Measurements from ENCODE around the gene GAGE12D.
"Not testable (repeated sequence)": the region's sequence is repeated elsewhere in the genome, so short reads cannot be mapped to it uniquely, and the experiment has no call there.

Gene GAGE12D, protein sequence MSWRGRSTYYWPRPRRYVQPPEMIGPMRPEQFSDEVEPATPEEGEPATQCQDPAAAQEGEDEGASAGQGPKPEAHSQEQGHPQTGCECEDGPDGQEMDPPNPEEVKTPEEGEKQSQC
- total RNA-seq, result 0 reads per million in 4 experiments

- not testable (repeated sequence) for DNase-seq
Observed at GRCh38 chrX:49541433-49541832, at the start of gene GAGE12D. TSS of gene GAGE12D (plus strand) at chrX:49541733. CDS start at chrX:49542888, 1,155 bp downstream.

DNA sequence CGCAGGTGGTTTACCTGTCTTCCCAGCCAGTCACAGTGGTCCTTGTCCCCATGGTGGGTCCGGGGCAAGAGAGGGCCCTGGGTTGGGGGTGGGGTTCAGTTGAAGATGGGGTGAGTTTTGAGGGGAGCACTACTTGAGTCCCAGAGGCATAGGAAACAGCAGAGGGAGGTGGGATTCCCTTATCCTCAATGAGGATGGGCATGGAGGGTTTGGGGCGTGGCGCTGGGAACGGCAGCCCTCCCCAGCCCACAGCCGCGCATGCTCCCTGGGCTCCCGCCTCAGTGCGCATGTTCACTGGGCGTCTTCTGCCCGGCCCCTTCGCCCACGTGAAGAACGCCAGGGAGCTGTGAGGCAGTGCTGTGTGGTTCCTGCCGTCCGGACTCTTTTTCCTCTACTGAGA lies 9.7 kb upstream of the GAGE12D start, which contains the start of gene GAGE12C:
Gene GAGE12C, plus strand, starts transcription at position 301 of the 400 bp plus-strand sequence. CDS start 1,155 bp downstream, outside the sequence.
- DNase-seq, result not testable (repeated sequence)

DNA sequence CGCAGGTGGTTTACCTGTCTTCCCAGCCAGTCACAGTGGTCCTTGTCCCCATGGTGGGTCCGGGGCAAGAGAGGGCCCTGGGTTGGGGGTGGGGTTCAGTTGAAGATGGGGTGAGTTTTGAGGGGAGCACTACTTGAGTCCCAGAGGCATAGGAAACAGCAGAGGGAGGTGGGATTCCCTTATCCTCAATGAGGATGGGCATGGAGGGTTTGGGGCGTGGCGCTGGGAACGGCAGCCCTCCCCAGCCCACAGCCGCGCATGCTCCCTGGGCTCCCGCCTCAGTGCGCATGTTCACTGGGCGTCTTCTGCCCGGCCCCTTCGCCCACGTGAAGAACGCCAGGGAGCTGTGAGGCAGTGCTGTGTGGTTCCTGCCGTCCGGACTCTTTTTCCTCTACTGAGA lies 9.5 kb downstream of the GAGE12D start, which contains the start of gene GAGE12E:
Gene GAGE12E, plus strand, starts transcription at position 301 of the 400 bp plus-strand sequence. CDS start 1,155 bp downstream, outside the sequence.
- not testable (repeated sequence) for DNase-seq

- DNase-seq, result not testable (repeated sequence)
Observed at GRCh38 chrX:49560542-49560941, 19.0 kb downstream of the GAGE12D start, which contains the start of gene GAGE12F. TSS of gene GAGE12F (plus strand) at chrX:49560842. CDS start at chrX:49561997, 1,155 bp downstream.

- DNase-seq, result not testable (repeated sequence)
Observed at GRCh38 chrX:49568728-49569127, 27.2 kb downstream of the GAGE12D start.

DNA sequence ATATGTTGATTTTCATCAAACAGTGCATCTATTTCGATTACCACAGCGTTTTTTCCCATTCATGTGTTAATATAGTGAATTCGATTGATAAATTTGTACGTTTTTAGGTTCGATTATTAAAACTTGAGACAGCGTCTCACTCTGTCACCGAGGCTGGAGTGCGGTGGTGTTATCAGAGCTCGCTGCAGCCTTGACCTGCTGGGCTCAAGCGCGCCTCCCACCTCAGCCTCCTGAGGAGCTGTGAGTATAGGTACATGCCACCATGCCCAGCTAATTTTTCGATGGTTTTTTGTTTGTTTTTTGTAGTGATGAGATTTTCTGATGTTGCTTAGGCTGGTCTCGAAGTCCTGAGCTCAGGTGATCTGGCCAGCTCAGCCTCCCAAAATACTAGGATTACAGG lies 27.6 kb downstream of the GAGE12D start:
- DNase-seq, result not testable (repeated sequence)

GRCh38 chrX:49570100-49570499 lies 28.6 kb downstream of the GAGE12D start, which contains the start of gene GAGE12G:
TSS of gene GAGE12G (plus strand) at chrX:49570400. CDS start at chrX:49571555, 1,155 bp downstream.
- not testable (repeated sequence) for DNase-seq

- DNase-seq, result not testable (repeated sequence)
Observed at GRCh38 chrX:49579649-49580048, 38.1 kb downstream of the GAGE12D start, which contains the start of gene GAGE12H. TSS of gene GAGE12H (plus strand) at chrX:49579949. CDS start at chrX:49581104, 1,155 bp downstream.

DNA sequence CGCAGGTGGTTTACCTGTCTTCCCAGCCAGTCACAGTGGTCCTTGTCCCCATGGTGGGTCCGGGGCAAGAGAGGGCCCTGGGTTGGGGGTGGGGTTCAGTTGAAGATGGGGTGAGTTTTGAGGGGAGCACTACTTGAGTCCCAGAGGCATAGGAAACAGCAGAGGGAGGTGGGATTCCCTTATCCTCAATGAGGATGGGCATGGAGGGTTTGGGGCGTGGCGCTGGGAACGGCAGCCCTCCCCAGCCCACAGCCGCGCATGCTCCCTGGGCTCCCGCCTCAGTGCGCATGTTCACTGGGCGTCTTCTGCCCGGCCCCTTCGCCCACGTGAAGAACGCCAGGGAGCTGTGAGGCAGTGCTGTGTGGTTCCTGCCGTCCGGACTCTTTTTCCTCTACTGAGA lies 47.7 kb downstream of the GAGE12D start, which contains the start of gene GAGE2A:
Gene GAGE2A, plus strand, starts transcription at position 301 of the 400 bp plus-strand sequence. CDS start 1,155 bp downstream, outside the sequence.
- DNase-seq, result not testable (repeated sequence)

- DNase-seq, result not testable (repeated sequence)
Observed at GRCh38 chrX:49589769-49590478, 48.4 kb downstream of the GAGE12D start.

DNA sequence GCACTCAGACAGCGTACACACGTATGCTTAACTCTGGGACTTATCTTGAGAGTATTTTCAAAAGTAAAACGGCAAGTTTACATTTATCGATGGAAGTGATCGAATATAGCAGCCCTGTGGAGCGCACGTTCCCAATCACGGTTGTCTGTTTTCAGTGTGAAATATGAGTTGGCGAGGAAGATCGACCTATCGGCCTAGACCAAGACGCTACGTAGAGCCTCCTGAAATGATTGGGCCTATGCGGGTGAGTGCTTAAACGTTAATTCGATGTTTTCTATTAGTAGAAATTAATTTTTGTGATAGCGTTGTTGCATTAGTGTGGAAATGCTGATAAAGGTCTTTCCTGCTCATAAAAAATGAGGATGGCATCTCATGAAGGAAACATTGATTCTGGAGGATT lies 49.0 kb downstream of the GAGE12D start:
- not testable (repeated sequence) for DNase-seq

Data from effector CD8-positive, alpha-beta T cell (primary cell).